ENCODE measurements around the gene MS4A4E.
"Not testable (repeated sequence)": the region's sequence is repeated elsewhere in the genome, so short reads cannot be mapped to it uniquely, and the experiment has no call there.

The MS4A4E gene

GRCh38 chr11:60242740-60243239 lies at the start of gene MS4A4E:
MS4A4E (minus strand) TSS chr11:60243137; CDS start chr11:60230055, 13,082 bp downstream.
- no peak for DNase-seq

- DNase-seq, result no peak
These were observed 49.2 kb upstream of the MS4A4E start for GRCh38 chr11:60292145-60292544.

DNA sequence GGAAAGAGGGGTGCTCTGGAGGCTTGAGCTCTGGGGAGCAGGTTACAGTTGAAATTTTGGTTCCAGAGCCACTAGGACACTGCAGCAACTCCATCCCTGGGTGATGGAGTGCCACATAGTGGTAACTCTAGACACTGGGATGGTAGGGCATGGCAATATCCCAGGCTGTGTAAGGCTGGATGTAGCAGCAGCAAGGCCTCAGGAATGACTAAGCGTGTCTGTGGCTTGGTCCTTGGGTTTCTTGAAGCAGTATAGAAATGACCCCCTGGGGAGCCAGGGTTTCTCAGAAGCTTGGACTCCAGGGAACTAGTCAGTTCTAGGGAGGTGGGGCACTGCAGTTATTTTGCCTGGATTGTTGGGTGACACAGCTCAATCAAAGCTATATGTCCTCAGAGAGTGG lies 45.6 kb upstream of the MS4A4E start:
- DNase-seq, result no peak

- DNase-seq, result not testable (repeated sequence)
These were observed 42.6 kb upstream of the MS4A4E start for GRCh38 chr11:60285411-60286126.

DNA sequence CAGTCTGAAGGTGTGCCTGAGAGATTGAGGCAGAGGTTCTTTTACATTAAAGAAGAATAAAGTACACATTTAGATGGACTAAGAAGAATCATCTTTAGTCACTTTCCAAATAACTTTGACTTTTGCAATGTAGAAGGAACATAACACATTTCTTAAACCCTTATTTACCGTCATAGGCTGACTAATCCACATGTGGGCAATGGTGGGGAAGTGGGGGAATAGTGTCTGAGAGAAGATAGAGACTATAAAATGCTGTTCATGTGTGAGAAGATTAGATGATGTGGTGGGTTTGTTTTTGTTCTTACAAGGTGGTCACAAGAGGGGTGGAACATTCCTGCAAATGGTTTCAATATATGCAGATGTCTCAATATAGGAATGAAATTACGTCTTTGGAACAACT lies 39.3 kb upstream of the MS4A4E start:
- no peak for DNase-seq

DNA sequence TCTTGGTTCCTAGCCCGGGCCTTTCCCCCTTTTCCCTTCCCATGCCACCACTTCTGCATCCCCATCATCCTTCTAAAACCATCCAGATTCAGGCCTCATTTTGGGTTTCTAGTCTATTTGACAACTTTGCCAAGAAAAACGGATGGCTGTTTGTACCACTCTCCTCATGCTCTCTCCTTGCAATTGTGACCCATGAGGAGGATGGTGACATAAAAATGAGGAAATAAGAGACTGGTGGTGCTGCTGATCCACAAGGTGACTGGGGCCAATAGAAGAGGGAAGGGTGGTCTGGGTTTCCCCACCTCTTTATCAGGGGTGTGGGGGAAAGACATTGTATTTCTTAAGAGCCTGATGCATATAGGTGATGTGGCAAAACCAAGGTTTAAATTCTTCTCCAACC lies 38.5 kb upstream of the MS4A4E start:
- no peak for DNase-seq

GRCh38 chr11:60280412-60280811 lies 37.5 kb upstream of the MS4A4E start, which contains the start of gene MS4A4A:
MS4A4A (plus strand) TSS chr11:60280666; CDS start chr11:60280676, 10 bp downstream.
- no peak for DNase-seq

DNA sequence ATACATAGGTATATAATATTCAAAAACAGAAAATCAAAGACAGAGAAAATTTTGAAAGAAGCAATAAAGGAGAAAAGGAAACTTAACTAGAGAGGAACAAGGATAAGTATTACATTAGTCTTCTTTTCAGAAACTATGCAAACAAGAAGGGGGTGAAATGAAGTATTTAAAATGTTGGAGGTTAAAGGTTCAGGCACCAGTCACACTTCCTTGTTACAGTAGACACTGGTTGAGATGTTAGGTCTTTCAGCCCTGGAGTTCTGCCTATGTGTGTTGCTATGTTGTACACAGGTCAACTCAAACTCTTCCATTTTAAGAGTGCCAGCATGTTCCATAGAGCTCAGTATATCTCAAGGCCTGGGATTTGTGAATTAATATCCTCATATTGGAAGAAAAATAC lies 31.5 kb upstream of the MS4A4E start:
- no peak for DNase-seq

DNA sequence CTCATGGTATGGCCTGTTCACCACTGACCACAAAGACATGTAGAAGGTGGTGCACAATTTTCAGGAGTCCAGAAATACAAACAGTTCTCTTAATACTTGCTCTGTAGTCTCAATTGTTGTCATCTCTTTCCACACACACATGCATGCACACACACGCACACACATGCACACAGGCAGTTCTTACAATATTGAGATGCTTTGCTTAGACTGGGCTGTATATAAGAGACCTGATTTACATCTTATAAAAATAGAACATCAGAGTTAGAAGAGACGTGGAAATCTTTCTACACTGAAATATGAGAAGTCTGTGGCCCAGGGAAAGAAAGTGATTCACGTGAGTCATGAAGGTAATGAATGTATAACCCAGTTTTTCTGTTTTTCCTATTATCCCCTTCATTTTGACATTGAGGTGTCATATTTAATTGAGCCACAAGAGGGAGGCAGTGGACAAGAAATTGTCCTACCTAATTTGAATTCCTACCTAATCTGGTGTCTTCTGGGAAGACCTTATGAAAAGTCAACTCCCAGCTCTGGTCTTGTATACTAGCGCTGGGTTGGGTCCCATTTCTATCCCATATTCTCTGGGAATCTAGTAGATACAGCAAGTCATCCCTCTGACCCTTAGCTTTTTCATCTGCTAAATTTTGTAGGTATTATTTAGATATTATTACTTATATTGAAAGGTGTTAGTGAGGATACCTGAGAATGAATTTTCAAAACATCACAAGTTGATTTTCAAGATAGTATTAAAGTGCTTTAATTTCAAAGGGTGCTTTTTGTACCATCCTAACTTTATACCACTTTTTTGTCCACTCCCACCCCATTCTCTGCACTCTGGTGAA lies 22.7 kb upstream of the MS4A4E start:
- DNase-seq, result no peak

- DNase-seq, result no peak
These were observed 21.7 kb upstream of the MS4A4E start for GRCh38 chr11:60264644-60265043.

DNA sequence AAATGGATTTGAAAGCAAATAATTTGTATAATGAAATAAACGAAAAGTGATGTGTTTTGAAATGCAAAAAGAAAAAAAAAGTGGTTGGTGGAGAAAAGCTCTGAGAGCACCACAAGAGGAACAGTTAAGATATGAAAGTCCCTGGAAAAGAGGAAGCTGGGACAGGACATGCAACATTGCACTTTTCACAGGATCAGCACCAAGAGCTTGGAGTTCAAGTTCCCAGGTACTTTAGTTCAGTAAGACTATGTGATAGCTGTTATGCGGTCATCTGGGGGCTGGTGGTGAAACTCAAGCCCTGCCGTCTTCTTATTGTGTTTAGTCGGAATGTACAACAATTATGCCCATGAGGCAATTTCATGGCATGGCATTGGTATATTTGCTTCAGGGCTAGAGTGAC lies 20.5 kb upstream of the MS4A4E start:
- no peak for DNase-seq

DNA sequence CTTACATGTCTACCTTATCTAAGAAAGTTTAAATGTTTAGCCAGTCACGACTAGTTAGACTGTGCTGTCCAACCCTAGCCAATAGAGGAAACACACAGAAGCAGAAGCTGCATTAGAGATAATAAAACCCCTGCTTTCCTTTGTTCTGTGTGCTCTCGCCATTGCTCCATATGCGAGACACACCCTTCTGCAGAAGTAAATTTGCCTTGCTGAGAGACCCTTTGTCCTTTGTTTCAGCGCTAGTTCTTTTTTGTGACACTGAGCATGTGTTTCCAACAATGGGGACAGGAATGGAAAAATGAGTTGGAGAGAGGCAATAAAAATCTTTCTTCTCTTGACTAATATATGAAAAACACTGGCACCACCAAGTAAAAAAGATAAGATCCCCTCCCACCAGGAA lies 18.1 kb upstream of the MS4A4E start:
- no peak for DNase-seq

DNA sequence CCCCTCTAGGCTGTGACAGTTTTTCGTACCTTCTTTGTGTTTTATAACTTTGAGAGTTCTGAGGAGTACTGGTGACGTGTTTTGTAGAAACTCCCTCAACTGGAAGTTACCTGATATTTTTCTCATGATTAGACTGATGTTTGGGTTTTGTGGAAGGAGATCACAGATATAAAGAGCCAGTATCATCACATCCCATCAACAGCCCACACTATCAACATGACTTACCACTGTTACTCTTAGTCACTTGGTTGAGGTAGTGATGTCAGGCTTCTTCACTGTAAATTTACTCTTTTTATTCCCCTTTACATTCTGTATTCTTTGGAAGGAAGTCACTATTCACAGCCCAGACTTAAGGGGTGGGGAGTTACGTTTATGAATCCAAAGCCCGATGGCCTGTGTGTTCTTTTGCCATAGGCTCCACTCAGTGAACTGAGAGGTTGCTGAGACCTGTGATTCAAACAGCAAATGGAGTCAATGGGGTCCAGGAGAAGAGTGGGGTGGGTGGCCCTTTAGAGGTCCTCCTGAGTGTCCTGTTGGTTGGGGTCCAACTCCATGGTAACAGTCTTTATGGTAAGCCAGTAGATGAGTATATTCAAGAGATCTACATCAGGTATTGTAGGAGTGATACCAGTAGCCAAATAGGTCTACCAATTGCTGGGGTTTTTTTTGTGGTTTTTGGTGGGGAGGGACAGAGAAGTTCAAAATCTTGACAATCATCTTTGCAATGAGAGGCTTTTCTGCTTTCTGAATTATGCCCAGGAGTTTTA lies 15.2 kb upstream of the MS4A4E start:
- DNase-seq, result no peak

DNA sequence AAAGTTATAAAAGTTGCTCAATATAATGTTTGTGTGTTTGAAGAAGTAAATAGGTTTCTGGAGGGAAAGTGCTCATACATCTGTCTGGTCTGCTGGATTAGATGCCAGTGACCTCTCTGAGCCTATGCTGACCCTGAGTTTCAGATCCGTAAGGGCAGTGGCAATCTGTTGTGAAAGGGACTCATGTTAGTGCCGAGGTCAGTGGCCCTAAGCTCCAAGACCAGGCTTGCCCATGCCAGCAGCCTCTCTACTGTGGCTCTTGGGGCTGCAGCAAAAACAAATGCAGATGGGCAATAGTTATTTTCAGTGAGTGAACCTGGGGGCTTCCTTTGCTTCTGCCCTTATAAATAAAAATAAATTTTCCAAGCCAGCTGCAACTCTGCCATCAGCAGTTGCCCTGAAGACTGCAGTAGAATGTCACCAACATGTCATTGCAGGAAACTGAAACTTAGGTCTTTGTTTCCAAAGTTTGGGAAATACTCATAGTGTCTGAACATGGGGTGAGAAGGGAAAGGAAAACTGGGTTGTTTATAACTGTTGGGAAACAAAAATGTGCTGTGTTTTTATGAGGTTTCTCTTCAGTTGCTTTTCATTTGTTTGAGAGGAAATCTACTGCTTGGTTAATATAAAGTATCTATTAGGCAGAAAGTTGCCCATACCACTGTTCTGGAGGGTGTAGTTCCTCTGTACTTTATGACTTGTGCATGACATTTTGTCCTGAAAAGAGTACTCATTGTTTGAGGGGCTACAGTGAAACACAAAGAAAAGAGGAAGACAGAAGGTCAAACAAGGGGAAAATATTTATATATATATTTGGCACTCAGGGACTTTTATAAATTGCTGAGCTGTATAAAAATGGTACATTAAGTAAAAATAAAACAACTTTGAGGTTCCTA lies 9.5 kb upstream of the MS4A4E start:
- no peak for DNase-seq

DNA sequence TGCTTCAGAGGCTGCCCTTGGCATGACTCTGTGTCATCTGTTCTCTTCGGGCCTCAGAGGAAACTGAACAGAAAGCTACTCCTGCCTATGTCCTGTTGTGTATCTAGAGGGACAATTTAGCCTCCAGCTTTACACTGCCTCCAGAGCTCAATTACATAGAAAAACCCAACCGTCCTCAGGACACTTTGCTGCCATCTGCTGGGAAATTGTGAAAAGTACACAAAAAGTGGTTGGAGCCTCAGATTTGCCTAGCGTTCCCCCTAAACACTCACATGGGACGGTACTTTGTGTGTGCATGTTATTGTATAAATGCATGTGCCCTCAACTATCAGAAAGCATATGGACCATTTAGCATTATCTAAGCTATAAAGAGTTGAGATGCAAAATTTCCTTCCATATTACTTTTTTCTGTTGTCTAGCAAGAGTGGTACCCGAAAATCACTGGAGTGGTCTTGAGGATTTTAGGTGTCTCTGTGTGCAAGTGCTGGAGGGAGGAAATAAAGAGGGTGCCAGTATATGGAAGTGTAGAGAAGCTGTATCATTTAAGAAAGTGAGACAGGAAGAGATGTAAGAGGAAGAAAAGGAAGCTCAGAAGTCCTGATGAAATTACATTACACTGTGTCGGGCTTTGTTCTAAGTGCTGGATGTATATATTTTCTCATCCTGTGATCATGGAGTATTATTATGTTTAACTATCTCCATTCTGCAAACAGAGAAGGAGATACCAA lies 8.7 kb upstream of the MS4A4E start:
- DNase-seq, result no peak

DNA sequence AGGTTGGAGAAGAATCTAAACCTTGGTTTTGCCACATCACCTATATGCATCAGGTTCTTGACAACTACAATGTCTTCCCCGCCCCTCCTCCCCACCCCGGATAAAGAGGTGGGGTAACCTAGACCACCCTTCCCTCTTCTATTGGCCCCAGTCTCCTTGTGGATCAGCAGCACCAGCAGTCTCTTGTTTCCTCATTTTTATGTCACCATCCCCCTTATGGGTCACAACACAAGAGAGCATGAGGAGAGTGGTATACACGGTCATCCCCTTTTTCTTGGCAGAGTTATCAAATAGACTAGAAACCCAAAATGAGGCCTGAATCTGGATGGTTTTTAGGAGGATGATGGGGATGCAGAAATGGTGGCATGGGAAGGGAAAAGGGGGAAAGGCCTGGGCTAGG lies 1.2 kb downstream of the MS4A4E start:
- no peak for DNase-seq

GRCh38 chr11:60240662-60241061 lies 2.3 kb downstream of the MS4A4E start:
- DNase-seq, result no peak

DNA sequence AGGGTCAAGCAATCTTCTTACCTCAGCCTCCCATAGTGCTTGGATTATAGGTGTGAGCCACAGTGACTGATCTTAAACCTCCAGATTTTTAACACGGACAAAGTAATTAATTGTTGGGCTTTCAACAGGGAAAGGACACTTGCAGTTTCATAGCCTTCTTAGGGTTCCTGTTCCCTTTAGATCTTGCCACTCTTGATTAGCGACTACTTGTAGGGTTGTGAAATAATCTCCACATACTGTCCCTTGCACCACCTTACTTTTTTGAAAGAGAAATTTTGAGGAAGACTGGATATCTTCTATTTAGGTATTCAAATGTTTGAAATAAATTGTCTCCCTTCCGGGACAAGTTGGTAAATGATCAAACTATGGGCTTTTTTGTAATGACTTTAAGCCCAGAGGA lies 7.6 kb downstream of the MS4A4E start:
- DNase-seq, result no peak

DNA sequence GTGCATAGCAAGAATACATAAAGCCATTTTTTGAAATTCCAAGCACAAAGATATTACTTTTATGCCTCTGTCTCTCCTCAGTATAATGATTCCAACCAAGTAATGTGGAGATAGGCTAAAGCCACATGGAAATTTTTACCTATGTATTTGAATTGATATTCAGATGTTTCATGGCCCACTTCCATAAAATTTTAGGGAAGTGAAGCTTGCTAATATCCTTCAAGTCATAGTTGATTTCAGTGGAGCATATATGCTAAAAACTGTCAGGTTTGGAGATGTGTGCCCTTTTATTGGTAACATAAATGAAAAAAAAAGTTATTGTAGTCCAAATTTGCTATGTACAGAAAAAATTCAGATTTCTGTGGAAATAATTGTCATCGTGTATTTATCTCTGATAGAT lies 12.3 kb downstream of the MS4A4E start:
- no peak for DNase-seq

GRCh38 chr11:60222141-60222540 lies 20.8 kb downstream of the MS4A4E start:
- DNase-seq, result no peak

DNA sequence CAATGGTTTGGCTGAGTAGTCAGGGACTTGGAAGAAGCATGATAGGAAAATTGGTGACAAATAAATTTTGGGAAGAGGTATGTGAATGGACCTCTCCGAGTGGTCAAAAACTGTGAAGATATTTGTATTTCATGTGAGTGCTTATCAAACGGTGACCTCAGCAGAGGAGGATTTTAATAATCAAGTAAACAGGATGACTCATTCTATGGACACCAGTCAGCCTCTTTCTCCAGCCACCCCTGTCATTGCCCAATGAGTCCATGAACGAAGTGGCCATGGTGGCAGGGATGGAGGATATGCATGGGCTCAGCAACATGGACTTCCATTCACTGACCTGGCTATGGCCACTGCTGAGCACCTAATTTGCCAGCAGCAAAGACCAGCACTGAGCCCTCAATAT lies 21.2 kb downstream of the MS4A4E start:
- DNase-seq, result no peak

DNA sequence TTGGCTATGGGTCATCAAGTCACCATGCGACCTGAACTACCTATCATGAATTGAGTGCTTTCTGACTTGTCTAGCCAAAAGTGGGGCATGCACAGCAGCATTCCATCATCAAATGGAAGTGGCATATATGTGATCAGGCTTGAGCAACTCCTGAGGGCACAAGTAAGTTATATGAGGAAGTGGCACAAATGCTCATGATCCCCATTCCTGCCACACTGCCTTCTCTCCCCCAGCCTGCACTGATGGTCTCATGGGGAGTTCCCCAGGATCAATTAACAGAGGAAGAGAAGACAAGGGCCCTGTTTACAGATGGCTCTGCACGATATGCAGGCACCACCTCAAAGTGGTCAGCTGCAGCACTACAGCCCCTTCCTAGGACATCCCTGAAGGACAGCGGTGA lies 21.8 kb downstream of the MS4A4E start:
- DNase-seq, result no peak
